HepG2 (cell line): ENCODE results near the gene STKLD1. TPM values are rescaled to one million over a fixed set of nuclear protein-coding genes. Genes with fewer than 3 reads are reported as not detected.

Experiments used
- DNMT1 ChIP-seq: sonication (generic); formaldehyde crosslinking; IDR thresholded peaks from 2 replicates; pipeline ENCODE4 v1.5.1; 2020; ENCODE audit warnings: mild to moderate bottlenecking, missing genetic modification reagents
- ZEB1 ChIP-seq: IDR thresholded peaks from 2 replicates; pipeline ENCODE4 v1.6.1; 2012; ENCODE audit warnings: mild to moderate bottlenecking, low read depth, inconsistent platforms; ENCODE audit not compliant: insufficient replicate concordance
- ZNF546 ChIP-seq: sonication (generic); formaldehyde crosslinking; conservative IDR thresholded peaks from 2 replicates; pipeline ENCODE4 v1.8.1; 2023; ENCODE audit warnings: mild to moderate bottlenecking, missing genetic modification reagents
- ZNF570 ChIP-seq: sonication (generic); formaldehyde crosslinking; IDR thresholded peaks from 2 replicates; pipeline ENCODE4 v1.4.0; 2020; ENCODE audit warnings: mild to moderate bottlenecking, missing genetic modification reagents, borderline replicate concordance
- polyA plus RNA-seq, 8 experiments: library from polyadenylated mRNA; depleted of rRNA in 3 of 8; stranded (reverse) in 7 of 8; unstranded in 1 of 8; fragments of >200 nt; fragmentation: Illumina TruSeq in 4 of 8; extraction: Trizol in 4 of 8; gene quantifications; 2 replicates each; pipeline versions ENCODE4 v1.2.1 to v1.2.3, GENCODE V29; 2011 to 2016; ENCODE audit warnings: low read depth in 4 of 8, missing spikeins in 1 of 8, mixed read lengths in 1 of 8; ENCODE audit not compliant: insufficient read depth in 1 of 8
- total RNA-seq, 5 experiments: library from RNA; depleted of rRNA; stranded (reverse); fragments of >200 nt; fragmentation: Illumina TruSeq; extraction: Trizol; gene quantifications; 2 replicates each; pipeline ENCODE4 v1.2.3, GENCODE V29; 2016; ENCODE audit warnings: low read depth in 1 of 5
- TF ChIP-seq, protein P1 (sequence below): sonication (generic); formaldehyde crosslinking; IDR thresholded peaks from 2 replicates; pipeline ENCODE4 v1.4.0; 2020; ENCODE audit warnings: mild to moderate bottlenecking, missing genetic modification reagents
- TF ChIP-seq, protein P2 (sequence below): sonication (generic); formaldehyde crosslinking; IDR thresholded peaks from 2 replicates; pipeline ENCODE4 v1.9.0; 2021; ENCODE audit warnings: missing genetic modification reagents, borderline replicate concordance
- TF ChIP-seq, protein P3 (sequence below): IDR thresholded peaks from 2 replicates; pipeline ENCODE4 v1.6.1; 2012; ENCODE audit warnings: low read depth, low read length, improper control_type of control experiment
- TF ChIP-seq, protein P4 (sequence below): sonication (generic); formaldehyde crosslinking; IDR thresholded peaks from 2 replicates; pipeline ENCODE4 v1.4.0; 2020; ENCODE audit warnings: missing genetic modification reagents

Gene STKLD1
- total and polyA plus RNA-seq, 2 of the 13 experiments (the other 11 are each of a cell fraction or from before 2014, with no cell fraction given): 1.5 to 2.2 TPM

DNA sequence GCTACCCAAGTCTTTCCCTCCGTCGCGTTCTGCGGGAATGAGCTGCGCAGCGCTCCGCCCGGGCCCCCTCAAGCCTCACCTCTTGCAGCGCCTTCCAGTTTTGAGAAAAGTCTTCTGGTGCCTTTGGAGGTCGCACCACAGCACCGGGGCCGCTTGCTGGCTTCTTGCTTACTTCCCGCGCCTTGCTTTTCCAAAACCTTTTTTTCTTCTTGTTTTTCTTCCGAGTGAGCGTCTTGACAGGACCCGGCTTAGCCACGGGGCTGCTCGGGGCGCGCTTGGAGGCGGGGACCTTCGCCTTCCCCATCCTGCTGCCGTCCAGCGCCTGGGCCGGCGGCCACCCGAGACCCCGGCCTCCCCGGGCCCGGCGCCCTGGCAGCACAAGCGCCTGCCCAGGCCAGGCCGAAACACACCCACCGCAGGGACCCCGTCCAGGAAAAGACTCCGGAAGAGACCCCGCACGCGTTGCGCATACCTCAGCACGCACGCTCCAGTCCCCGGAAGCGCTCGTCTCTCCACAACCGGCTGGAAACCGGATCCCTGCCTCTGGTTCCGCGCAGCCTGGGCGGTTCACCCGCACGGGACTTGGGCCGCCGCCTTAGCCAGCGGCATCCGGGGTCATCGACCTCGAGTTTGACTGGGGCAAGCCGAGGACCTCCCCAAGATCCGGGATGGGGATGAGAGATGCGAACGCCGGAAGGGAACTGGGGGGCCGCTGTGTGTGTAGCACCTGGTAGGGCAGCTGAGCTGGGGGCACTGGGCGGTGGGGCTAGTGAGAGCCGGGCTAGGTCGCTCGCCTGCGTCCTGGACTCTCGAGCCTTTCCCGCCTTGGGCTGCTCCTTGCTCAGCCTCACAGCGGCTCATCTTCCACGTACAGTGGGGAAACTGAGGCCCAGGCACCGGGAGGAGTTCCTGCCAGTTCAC is 41.6 kb downstream of the STKLD1 start, which contains the start of gene REXO4 (continued):
- TF ChIP-seq, protein P1, sequence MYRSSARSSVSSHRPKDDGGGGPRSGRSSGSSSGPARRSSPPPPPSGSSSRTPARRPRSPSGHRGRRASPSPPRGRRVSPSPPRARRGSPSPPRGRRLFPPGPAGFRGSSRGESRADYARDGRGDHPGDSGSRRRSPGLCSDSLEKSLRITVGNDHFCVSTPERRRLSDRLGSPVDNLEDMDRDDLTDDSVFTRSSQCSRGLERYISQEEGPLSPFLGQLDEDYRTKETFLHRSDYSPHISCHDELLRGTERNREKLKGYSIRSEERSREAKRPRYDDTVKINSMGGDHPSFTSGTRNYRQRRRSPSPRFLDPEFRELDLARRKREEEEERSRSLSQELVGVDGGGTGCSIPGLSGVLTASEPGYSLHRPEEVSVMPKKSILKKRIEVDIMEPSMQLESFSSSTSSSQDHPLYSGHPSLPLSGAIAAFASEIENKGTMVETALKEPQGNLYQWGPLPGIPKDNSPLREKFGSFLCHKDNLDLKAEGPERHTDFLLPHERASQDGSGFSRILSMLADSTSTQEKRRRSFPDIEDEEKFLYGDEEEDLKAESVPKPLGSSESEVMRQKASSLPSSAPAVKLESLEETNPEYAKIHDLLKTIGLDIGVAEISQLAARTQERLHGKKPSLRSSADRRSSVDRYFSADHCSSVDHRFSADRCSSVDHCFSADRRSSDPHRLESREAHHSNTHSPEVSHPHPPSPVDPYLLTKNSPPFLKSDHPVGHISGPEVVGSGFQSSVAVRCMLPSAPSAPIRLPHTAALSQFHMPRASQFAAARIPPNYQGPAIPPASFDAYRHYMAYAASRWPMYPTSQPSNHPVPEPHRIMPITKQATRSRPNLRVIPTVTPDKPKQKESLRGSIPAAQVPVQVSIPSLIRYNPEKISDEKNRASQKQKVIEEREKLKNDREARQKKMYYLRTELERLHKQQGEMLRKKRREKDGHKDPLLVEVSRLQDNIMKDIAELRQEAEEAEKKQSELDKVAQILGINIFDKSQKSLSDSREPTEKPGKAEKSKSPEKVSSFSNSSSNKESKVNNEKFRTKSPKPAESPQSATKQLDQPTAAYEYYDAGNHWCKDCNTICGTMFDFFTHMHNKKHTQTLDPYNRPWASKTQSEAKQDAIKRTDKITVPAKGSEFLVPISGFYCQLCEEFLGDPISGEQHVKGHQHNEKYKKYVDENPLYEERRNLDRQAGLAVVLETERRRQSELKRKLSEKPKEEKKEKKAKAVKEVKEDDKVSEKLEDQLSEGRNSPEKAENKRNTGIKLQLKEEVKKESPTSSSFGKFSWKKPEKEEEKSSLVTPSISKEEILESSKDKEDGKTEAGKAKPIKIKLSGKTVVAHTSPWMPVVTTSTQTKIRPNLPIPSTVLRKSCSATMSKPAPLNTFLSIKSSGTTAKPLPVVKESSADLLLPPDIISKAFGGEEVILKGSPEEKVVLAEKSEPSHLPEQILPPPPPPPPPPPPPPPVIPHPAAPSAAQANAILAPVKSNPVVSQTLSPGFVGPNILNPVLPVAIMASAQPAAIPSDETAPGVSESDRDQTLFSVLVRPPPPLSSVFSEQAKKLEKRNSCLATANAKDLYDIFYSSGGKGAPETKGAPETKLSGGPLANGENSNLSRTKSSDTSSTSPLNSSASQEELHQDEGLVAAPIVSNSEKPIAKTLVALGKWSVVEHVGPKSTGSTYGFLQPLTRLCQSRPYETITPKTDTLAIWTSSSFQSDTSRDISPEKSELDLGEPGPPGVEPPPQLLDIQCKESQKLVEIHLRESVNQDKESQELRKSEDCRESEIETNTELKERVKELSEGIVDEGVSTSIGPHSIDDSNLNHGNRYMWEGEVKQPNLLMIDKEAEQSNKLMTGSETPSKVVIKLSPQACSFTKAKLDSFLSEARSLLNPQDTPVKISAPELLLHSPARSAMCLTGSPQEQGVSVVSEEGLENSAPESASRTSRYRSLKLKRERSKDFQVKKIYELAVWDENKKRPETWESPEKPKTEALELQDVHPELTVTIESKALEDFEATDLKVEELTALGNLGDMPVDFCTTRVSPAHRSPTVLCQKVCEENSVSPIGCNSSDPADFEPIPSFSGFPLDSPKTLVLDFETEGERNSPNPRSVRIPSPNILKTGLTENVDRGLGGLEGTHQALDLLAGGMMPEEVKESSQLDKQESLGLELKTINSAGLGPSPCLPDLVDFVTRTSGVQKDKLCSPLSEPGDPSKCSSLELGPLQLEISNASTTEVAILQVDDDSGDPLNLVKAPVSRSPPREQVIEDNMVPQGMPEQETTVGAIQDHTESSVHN (CRISPR knock-in tag): no peak
- TF ChIP-seq, protein P2, sequence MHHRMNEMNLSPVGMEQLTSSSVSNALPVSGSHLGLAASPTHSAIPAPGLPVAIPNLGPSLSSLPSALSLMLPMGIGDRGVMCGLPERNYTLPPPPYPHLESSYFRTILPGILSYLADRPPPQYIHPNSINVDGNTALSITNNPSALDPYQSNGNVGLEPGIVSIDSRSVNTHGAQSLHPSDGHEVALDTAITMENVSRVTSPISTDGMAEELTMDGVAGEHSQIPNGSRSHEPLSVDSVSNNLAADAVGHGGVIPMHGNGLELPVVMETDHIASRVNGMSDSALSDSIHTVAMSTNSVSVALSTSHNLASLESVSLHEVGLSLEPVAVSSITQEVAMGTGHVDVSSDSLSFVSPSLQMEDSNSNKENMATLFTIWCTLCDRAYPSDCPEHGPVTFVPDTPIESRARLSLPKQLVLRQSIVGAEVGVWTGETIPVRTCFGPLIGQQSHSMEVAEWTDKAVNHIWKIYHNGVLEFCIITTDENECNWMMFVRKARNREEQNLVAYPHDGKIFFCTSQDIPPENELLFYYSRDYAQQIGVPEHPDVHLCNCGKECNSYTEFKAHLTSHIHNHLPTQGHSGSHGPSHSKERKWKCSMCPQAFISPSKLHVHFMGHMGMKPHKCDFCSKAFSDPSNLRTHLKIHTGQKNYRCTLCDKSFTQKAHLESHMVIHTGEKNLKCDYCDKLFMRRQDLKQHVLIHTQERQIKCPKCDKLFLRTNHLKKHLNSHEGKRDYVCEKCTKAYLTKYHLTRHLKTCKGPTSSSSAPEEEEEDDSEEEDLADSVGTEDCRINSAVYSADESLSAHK (CRISPR knock-in tag): no peak
- no peak for TF ChIP-seq DNMT1 (CRISPR knock-in tag)
- TF ChIP-seq ZEB1: peak; percentile 36
- no peak; the same call in 1 of the 2 replicates for TF ChIP-seq ZNF546 (CRISPR knock-in tag)
- no peak for TF ChIP-seq ZNF570
- TF ChIP-seq, protein P3, sequence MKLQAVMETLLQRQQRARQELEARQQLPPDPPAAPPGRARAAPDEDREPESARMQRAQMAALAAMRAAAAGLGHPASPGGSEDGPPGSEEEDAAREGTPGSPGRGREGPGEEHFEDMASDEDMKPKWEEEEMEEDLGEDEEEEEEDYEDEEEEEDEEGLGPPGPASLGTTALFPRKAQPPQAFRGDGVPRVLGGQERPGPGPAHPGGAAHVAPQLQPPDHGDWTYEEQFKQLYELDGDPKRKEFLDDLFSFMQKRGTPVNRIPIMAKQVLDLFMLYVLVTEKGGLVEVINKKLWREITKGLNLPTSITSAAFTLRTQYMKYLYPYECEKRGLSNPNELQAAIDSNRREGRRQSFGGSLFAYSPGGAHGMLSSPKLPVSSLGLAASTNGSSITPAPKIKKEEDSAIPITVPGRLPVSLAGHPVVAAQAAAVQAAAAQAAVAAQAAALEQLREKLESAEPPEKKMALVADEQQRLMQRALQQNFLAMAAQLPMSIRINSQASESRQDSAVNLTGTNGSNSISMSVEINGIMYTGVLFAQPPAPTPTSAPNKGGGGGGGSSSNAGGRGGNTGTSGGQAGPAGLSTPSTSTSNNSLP: no peak
- TF ChIP-seq, protein P4, sequence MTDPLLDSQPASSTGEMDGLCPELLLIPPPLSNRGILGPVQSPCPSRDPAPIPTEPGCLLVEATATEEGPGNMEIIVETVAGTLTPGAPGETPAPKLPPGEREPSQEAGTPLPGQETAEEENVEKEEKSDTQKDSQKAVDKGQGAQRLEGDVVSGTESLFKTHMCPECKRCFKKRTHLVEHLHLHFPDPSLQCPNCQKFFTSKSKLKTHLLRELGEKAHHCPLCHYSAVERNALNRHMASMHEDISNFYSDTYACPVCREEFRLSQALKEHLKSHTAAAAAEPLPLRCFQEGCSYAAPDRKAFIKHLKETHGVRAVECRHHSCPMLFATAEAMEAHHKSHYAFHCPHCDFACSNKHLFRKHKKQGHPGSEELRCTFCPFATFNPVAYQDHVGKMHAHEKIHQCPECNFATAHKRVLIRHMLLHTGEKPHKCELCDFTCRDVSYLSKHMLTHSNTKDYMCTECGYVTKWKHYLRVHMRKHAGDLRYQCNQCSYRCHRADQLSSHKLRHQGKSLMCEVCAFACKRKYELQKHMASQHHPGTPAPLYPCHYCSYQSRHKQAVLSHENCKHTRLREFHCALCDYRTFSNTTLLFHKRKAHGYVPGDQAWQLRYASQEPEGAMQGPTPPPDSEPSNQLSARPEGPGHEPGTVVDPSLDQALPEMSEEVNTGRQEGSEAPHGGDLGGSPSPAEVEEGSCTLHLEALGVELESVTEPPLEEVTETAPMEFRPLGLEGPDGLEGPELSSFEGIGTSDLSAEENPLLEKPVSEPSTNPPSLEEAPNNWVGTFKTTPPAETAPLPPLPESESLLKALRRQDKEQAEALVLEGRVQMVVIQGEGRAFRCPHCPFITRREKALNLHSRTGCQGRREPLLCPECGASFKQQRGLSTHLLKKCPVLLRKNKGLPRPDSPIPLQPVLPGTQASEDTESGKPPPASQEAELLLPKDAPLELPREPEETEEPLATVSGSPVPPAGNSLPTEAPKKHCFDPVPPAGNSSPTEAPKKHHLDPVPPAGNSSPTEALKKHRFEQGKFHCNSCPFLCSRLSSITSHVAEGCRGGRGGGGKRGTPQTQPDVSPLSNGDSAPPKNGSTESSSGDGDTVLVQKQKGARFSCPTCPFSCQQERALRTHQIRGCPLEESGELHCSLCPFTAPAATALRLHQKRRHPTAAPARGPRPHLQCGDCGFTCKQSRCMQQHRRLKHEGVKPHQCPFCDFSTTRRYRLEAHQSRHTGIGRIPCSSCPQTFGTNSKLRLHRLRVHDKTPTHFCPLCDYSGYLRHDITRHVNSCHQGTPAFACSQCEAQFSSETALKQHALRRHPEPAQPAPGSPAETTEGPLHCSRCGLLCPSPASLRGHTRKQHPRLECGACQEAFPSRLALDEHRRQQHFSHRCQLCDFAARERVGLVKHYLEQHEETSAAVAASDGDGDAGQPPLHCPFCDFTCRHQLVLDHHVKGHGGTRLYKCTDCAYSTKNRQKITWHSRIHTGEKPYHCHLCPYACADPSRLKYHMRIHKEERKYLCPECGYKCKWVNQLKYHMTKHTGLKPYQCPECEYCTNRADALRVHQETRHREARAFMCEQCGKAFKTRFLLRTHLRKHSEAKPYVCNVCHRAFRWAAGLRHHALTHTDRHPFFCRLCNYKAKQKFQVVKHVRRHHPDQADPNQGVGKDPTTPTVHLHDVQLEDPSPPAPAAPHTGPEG (CRISPR knock-in tag): no peak
